DMS114 treated with DMSO at 0.1 percent for 48 hours (cell line): Measurements from ENCODE around the gene ASIC4.
A peak's percentile ranks its signal among the peaks of the same experiment; 100 is the strongest.

Source experiments
- DNase-seq: peaks from one replicate; lab custom pipeline; 2025; ENCODE audit not compliant: unreplicated experiment; lab: John Stamatoyannopoulos, UW

The ASIC4 gene

DNA sequence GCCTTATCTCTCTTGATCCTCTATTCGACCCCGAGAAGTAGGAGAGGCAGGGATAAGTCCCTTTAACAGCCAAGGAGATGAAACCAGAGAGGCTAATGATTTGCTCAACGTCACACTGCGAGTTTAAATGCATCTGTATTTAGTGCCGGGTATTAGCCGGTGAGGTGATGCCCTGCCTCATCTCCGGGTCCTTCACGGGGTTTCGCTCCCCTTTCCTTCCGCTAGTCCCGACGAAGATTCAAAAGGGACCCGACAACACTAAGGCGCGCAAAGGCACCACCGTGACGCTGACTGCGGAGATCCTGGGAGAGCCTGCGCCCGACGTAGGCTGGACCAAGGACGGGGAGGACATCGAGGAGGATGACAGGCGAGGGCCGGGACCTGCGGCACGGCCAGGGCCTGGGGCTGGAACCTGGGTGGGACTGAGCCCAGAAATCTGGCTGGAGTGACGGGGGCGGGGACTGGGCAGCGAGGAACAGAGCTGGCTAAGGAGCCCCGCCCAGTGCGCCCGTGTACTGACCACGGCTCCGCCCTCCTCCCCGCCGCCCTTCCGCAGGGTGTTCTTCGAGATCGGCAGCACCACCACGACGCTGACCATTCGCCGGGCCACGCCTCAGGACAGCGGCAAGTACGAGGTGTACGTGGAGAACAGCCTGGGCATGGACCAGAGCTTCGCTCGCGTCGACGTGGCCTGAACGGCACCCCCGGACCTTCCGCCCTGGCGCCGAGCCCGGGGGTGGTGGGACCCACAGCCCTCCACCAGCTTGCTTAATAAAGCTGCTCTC lies 16.6 kb upstream of the ASIC4 start:
- DNase-seq: peak; percentile 66

- peak; percentile 97 for DNase-seq
These were observed 15.8 kb upstream of the ASIC4 start, which contains the start of gene GMPPA for GRCh38 chr2:219498280-219499057. Gene GMPPA, plus strand, starts transcription at chr2:219498891. Its CDS starts 1,085 bp downstream, at chr2:219499976.

GRCh38 chr2:219499058-219499307 lies 15.3 kb upstream of the ASIC4 start:
- no peak for DNase-seq

GRCh38 chr2:219499555-219499954 lies 14.7 kb upstream of the ASIC4 start:
- no peak for DNase-seq

GRCh38 chr2:219500135-219500534 lies 14.1 kb upstream of the ASIC4 start:
- DNase-seq: no peak

GRCh38 chr2:219501849-219502248 lies 12.4 kb upstream of the ASIC4 start:
- DNase-seq: no peak

DNA sequence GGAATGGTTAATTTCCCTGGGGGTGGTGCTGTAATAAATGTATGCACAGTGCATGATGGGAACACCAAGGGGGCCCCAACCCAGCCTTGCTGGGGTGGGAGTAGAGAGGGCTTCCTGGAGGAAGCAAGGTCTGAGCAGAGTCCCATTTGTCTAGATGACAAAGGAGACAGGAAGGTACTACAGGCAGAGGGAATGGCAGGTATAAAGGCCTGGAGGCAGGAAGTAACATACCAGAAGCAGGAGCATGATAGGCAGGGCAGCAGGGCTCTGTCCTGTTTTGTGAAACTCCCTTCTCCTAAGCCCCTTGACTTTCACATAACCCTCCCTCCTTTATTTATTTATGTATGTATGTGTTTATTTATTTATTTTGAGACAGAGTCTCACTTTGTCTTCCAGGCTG lies 11.7 kb upstream of the ASIC4 start:
- DNase-seq: no peak

- no peak for DNase-seq
These were observed 8.7 kb upstream of the ASIC4 start for GRCh38 chr2:219505585-219505984.

DNA sequence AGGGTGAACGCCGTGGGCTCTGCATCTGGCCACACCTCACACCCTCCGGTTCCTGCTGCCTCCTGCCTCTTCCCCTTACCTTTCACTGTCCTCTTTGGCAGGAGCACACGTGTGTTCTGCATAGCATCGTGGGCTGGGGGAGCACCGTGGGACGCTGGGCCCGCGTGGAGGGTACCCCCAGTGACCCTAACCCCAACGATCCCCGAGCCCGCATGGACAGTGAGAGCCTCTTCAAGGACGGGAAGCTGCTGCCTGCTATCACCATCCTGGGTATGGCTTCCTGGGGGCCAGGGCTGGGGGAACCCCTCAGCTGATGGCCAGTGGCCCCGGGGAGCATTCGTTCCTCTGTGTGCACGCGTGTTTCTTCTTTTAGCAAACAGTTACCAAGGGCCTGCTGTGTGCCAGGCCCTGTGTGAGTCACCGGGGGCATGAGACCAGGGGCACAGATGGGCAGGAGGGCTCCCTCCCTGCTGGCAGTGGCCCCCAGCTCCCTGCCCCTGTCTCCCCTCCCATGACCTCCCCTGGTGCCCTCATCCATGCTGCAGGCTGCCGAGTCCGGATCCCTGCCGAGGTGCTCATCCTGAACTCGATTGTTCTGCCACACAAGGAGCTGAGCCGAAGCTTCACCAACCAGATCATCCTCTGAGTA lies 8.0 kb upstream of the ASIC4 start:
- DNase-seq: no peak

GRCh38 chr2:219506802-219507526 lies 7.3 kb upstream of the ASIC4 start:
- no peak for DNase-seq

DNA sequence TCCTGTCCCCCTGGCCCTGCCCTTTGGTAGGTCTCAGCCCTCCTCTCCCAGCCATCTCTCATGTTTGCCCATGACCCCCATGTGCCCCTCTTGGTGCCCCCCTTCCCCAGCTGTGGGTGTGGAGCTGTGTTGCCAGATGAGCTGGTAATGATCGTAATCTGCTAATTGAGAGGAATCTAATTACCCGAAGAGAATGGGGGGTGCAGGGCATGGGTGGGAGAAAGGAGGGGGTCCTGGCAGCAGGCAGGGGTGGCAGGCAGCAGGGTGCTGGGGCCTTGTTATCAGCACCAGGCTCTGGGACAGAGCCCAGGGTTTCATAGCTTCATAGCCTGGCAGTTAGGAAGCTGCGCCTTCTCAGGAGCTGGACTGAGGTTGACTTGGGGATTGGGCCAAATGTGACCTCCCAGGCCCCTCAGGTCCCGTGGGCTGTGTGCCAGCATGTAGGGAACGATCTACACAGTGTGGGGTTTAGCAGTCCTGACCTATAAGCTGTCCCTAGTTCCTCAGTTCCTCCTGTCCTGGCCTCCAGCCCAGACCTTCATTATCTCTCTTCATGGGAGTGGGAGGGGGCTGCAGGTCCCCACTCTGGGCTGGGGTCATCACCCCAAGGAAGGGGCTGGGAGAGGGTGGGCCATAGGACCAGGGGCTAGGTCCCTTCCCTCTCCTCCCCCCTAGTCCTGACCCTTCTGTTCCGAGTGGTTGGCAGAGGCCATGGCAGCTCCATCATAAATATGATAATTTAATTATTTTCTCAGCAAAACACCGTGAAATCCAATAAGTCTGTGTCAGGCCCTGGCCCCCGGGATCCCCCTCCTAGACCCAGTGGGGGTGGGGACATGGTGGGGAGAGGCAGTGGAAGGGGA lies 6.5 kb upstream of the ASIC4 start:
- no peak for DNase-seq

DNA sequence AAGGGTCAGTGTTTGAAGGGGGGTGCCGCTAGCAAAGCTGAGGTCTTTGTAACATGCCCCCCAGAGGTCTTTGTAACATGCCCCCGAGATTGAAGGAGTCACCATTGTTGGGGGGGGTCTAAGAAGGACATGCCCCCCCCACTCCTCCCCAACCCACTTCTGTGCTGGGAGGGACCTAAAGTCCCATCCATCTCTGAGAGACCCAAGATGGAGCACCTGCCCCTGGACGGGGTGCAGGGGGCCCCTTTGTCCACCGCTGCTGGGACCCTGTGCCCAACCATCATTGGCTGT lies 5.9 kb upstream of the ASIC4 start:
- no peak for DNase-seq

- no peak for DNase-seq
These were observed 5.1 kb upstream of the ASIC4 start for GRCh38 chr2:219508971-219509779.

- no peak for DNase-seq
These were observed 4.3 kb upstream of the ASIC4 start for GRCh38 chr2:219509780-219510511.

GRCh38 chr2:219510512-219511135 lies 3.7 kb upstream of the ASIC4 start:
- no peak for DNase-seq

- no peak for DNase-seq
These were observed 2.5 kb upstream of the ASIC4 start for GRCh38 chr2:219511547-219512325.

DNA sequence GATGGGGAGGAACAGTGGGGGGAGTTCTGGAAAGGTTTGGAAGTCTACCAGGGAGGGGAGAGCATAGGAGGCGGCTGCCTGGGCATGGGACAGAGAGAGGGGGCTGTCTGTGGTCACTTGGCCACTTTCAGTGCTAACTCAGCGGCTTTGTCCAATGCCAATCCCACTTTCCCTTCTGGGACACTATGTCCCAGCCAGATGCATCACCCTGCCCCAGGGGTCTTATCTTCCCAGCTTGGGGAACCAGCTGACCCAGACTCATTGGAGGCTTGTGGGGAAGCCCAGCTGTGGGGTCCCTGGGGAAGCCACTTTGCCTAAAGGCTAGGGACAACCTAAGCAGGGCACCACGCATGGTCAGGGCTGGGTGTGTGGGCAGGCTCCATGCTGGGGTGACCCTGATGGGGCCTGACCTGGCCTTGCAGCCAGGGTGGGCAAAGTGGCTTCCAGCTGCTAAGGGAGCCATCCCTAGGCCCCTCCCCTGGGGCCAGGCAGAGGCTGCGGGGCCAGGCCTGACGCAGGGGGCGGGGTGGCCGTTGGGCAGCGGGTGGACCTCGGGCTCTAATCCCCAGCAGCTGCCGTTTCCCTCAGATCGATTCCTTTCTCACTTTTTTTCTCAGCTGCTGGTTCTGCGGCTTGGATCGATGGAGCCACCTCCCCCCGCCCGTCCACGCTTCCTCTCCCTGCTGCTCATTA lies 1.6 kb upstream of the ASIC4 start:
- no peak for DNase-seq
